Ectodermal cell (in vitro differentiated cells): Measurements from ENCODE around the gene GDAP1L1.

Source experiments
- H3K27ac ChIP-seq: 2 replicates; pipeline ENCODE4 v1.7.0; 2013; ENCODE audit warnings: mild to moderate bottlenecking, low read depth, low read length; ENCODE audit not compliant: insufficient read depth, poor library complexity, severe bottlenecking
- H3K27me3 ChIP-seq: 2 replicates; pipeline ENCODE4 v1.7.0; 2013; ENCODE audit warnings: mild to moderate bottlenecking, low read length; ENCODE audit not compliant: insufficient read depth, control insufficient read depth, poor library complexity, severe bottlenecking
- H3K36me3 ChIP-seq: one replicate; pipeline ENCODE4 v1.7.0; 2013; ENCODE audit warnings: low read length; ENCODE audit not compliant: control insufficient read depth, insufficient read depth
- H3K4me1 ChIP-seq: one replicate; pipeline ENCODE4 v1.7.0; 2013; ENCODE audit warnings: low read length; ENCODE audit not compliant: control insufficient read depth, insufficient read depth
- H3K4me3 ChIP-seq: 2 replicates; pipeline ENCODE4 v1.7.0; 2013; ENCODE audit warnings: low read depth, low read length, control low read depth; ENCODE audit not compliant: insufficient read depth
- H3K9me3 ChIP-seq: 2 replicates; pipeline ENCODE4 v1.7.0; 2013; ENCODE audit warnings: mild to moderate bottlenecking, low read length, moderate library complexity; ENCODE audit not compliant: control insufficient read depth
- WGBS, 2 experiments: methylation state at CpG; one replicate each; pipeline ENCODE4 v1.1.7; 2013; ENCODE audit warnings: missing lambda C conversion rate in 2 of 2; 5-methylcytosine and 5-hydroxymethylcytosine counted together

The GDAP1L1 gene

DNA sequence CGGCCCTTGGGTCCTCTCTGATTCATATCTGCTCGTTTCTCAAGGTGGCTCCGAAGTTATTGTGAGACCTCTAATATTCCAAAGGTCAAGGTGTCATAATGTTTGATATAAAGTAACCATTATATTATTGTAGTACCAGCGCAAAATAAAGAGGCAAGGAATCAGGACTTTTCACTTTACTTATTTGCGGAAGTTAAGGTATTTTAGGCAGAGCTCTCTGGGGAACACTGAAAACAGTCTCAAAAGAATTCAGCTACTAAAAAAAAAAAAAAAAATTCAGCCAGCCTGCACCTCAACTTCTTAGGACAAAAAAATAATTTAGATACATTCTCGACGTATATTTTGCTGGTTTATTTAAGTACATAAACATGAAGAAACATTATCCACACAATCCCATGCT, 38.9 kb upstream of the GDAP1L1 start:
- H3K27ac ChIP-seq, result no peak overlapping the region
- WGBS, 2 experiments, result 79 to 91% methylated on average over 5 to 7 of the region's 7 CpGs
- no peaks in the 10 kb centered on the region for H3K9me3 ChIP-seq
- H3K4me1 ChIP-seq, result peaks cover 4% of the 10 kb centered on the region
- no peaks in the 10 kb centered on the region for H3K27me3 ChIP-seq
- H3K36me3 ChIP-seq, result peaks cover 13% of the 10 kb centered on the region
- H3K4me3 ChIP-seq, result no peak overlapping the region

DNA sequence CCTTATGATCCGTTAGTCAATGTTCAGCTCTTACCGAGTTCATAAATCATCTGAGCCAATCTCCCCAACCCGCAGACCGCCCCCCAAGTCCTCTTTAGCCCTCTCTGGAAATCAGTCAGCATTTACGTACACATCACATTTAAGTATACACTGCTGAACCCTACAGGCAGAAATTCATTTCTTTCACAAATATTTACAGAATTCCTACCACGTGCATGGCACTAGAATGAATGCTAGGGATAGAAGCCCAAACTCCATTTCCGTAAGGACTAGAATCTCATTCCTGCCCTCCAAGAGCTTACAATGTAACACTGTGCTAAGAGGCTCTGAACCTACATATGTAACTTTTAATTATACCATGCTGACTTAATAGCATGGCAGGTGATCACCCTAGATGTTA, 38.3 kb upstream of the GDAP1L1 start:
- WGBS, 2 experiments, result 73 to 75% methylated on average over 7 of the region's 7 CpGs
- Histone ChIP-seq H3K4me1 (peaks cover 4% of the 10 kb centered on the region), H3K9me3 (no peaks in the 10 kb centered on the region), H3K36me3 (peaks cover 13% of the 10 kb centered on the region), H3K27me3 (no peaks in the 10 kb centered on the region), H3K27ac (no peak overlapping the region), H3K4me3 (peak overlapping the region; percentile 60)

DNA sequence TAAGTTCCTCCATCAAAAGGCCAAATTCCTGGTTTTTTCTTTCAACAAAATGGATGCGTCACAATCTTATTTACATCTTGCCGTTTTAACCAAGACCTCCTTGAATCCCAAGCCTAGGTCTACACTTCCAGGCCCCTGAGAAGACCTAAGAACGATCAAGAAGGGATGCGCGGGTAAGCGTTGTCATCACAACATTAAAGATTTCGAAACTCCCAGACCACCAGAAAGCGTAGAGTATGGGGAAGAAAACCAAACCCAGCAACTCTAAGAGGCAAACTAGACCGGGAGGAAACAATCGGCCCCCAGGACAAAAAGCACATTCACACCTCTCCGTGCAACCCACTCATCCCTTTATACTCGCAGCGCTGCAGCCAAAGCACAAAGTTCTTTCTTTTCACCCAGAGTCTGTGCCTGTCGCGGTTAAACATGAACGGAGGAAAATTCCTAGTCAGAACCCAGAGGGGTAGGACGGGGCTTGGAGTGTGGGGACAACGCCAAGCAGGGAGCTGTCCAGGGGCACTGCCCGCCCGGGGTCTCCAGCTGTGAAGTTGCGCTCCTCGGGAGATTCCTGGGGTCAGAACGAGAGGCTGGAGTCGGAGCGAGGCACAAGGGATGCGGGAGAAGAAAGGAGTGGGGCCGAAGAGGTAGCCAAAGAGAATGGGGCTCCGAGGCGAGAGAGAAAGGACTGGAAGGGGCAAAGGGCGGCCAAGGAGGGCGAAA, 37.3 kb upstream of the GDAP1L1 start:
- peaks cover 4% of the 10 kb centered on the region for H3K4me1 ChIP-seq
- H3K9me3 ChIP-seq, result no peaks in the 10 kb centered on the region
- peaks cover 6% of the 10 kb centered on the region for H3K36me3 ChIP-seq
- 0 to 1% methylated on average over 31 of the region's 31 CpGs for WGBS, 2 experiments
- H3K27ac ChIP-seq, result peak overlapping the region; percentile 95
- H3K4me3 ChIP-seq, result peak overlapping the region; percentile 60
- H3K27me3 ChIP-seq, result no peaks in the 10 kb centered on the region

DNA sequence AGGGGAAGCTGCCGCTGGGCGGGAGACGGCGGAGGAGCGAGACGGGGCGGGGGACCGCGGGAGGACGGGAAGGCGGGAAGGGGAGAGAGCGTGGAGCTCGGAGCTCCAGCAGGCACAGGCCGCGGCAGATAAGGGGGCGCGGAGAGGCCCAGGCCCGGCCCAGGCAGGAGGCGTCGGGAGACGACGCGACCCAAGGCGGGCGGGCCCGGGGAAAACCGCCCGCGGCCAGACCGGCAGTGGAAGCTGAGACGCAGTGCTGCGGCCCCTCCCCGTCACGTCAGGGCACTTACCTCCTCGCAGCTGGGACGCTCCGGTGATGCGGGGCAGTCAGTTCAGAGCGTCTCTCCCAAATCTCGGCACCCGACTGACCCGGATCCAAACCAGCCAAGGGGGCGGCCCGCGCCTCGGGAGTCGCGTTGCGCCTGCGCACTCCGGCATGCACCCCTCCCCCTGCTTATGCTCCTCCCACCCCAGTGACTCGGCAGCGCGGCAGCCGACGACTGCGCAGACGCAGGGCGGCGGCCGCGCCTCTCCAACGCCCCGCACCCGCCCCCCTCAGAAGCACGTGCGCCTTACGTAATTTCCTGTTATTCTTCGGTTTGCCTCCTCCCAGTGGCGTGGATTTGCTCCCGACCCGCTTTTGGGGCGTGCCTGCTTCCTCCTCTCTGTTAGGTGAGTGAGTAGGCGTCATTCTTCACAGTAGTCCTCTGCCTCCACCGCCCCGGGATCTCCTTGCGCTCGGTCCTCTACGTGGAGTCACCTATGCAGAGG, 36.5 kb upstream of the GDAP1L1 start, which contains the start of gene OSER1:
Gene OSER1, minus strand, starts transcription at position 366 of the 771 bp plus-strand sequence. CDS start 3,814 bp downstream, outside the sequence.
- H3K27me3 ChIP-seq, result no peaks in the 10 kb centered on the region
- peak within 1 kb of the TSS; percentile 60 for H3K4me3 ChIP-seq
- WGBS, 2 experiments, result 0% methylated on average over 79 of the region's 79 CpGs

DNA sequence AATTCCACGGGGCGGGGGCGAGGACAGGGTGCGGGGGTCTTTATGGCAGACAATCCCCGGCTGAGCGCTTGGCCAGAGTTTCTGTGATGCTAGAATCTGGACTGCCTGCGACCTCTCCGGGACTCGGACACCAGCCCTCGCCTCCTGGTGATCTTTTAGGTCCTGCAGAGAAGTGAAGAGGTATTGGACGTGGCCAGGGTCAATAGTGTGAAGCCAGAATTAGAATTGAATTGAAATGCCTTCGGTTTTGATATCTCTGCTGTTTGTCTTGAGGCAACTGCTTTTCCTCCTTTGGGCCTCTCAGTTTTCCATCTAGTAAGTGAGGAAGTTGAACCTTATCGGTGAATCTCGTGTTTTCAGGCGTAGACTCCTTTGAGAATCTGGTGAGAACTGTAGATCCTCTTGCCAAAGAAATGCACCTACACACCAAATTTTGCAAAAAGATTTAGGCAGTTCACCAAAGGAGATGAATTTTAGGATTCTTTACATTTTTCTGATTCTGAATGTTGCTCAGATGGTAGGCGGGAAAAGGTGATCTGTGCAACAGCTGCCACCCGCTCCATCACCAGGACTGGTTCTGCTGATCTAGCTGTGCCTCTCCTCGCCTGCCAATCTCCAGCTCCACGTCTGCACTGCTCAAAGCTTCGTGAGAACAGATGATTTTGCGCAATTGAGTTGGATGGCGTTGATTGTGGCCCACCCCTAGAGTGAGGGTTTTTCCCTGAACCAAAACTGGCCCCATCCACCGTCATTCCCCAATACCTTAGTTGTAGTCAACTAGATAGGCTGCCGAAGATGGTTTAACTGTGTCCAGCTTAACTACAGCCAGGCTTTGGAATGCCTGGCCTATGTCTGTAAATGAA, 35.7 kb upstream of the GDAP1L1 start:
- Histone ChIP-seq H3K4me3 (peak overlapping the region; percentile 60), H3K9me3 (no peaks in the 10 kb centered on the region), H3K27me3 (no peaks in the 10 kb centered on the region), H3K36me3 (no peaks in the 10 kb centered on the region), H3K27ac (peak overlapping the region; percentile 95), H3K4me1 (peaks cover 4% of the 10 kb centered on the region)
- WGBS, 2 experiments, result 26 to 28% methylated on average over 24 of the region's 24 CpGs

More for the DNA sequence above, 36.5 kb upstream of the GDAP1L1 start, which contains the start of gene OSER1:
- Histone ChIP-seq H3K36me3 (no peaks in the 10 kb centered on the region), H3K4me1 (peaks cover 4% of the 10 kb centered on the region), H3K9me3 (no peaks in the 10 kb centered on the region), H3K27ac (peak within 1 kb of the TSS; percentile 95)

DNA sequence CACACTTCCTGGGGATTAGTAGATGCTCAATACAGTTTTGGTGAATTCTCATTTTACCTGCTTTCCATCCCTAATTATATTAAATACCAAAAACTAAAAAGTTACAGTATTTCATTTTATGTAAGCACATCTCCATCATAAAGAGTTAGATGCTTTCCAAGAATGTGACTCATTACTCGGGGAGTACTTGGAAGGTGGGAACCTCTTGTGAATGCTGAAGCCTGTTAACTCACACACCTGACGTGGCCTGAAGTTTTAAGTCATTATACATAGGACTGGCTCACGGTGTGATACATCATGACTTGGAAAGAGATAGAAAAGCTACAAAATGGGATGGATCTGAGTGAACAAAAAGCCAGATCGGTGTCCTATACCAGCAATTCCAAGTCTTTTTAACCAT, 34.3 kb upstream of the GDAP1L1 start:
- no peaks in the 10 kb centered on the region for H3K9me3 ChIP-seq
- H3K4me1 ChIP-seq, result peaks cover 4% of the 10 kb centered on the region
- no peaks in the 10 kb centered on the region for H3K36me3 ChIP-seq
- no peak overlapping the region for H3K27ac ChIP-seq
- no peaks in the 10 kb centered on the region for H3K27me3 ChIP-seq
- WGBS, 2 experiments, result 92 to 93% methylated on average over 4 of the region's 4 CpGs
- no peak overlapping the region for H3K4me3 ChIP-seq

DNA sequence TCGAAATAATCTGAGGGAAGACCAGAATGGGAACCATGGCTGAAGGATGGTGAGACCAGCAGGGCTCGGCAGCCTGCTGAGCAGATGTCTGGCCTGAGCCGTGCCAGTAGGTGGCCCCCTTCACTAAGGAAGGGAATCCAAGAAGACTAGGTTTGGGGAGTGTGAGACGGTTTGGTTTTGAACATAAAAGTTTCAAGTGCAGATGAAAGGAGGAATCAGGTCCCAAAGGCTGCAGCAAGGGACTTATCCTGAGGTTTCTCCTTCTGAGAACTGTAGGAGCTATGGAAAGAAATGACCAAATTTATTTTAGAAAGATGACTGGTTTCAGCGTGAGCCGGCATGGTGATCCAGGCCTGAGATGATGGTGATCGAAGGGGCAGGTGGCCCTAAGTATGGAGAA, 32.0 kb upstream of the GDAP1L1 start:
- H3K4me1 ChIP-seq, result no peaks in the 10 kb centered on the region
- H3K27me3 ChIP-seq, result no peaks in the 10 kb centered on the region
- no peak overlapping the region for H3K4me3 ChIP-seq
- WGBS, 2 experiments, result 59 to 62% methylated on average over 7 of the region's 7 CpGs
- no peaks in the 10 kb centered on the region for H3K36me3 ChIP-seq
- no peak overlapping the region for H3K27ac ChIP-seq
- no peaks in the 10 kb centered on the region for H3K9me3 ChIP-seq

DNA sequence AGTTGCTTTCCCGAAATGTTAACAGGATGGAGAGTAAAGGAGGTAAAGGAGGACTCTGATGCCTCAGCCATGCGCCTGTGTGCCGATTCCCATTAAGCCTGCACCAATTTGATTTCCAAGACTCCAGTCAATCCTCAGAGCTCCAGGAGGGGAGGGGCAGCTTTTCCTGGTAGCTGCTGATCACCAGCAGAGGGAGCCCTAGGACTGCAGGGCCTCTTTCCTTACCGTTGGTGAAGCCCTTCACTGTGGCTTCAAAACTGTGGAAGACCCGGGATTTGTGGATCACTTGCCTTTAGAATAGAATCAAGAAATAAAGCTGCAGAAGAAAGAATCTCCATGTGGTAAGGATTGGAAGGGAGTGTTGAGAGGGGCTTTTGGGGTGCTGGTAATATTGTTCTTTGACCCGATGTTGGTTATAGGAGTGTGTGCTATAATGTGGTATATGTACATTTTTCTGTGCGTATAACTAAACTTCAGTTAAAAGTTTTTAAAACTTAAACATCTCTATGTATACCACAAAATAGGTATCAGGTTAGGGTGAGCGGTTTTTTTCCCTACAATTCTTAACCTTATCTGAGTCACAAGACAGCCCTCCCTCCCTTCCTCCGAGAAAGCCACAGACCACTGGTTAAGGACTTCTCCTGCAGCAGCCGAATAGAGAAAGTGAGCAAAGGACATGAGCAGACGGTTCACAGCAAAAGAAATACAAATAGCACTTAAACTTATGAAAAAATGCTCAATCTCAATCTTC, 29.6 kb upstream of the GDAP1L1 start:
- H3K36me3 ChIP-seq, result no peaks in the 10 kb centered on the region
- H3K27ac ChIP-seq, result no peak overlapping the region
- no peak overlapping the region for H3K4me3 ChIP-seq
- WGBS, 2 experiments, result 63 to 64% methylated on average over 10 of the region's 11 CpGs
- no peaks in the 10 kb centered on the region for H3K4me1 ChIP-seq
- H3K27me3 ChIP-seq, result no peaks in the 10 kb centered on the region
- no peaks in the 10 kb centered on the region for H3K9me3 ChIP-seq

DNA sequence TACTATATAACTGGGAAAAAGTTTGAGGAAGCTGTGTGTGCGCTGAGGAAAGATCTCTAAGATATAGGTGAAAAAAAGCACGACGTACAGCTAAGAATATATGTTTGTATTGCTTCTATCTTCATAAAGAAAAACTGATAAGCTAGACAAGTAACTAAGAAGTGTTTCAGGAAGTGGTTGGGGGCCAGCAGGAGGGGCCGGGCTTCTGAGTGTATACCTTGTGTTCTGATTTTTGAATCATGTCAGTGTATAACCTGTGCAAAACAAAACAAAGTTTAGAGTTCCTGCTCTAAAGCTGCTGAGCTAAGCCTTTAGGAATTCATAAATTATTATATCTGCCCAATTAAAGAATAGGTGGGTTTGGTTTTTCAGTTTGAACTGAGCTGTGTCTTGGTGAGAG, 28.7 kb upstream of the GDAP1L1 start:
- H3K27me3 ChIP-seq, result no peaks in the 10 kb centered on the region
- no peak overlapping the region for H3K27ac ChIP-seq
- 92 to 98% methylated on average over 3 to 4 of the region's 4 CpGs for WGBS, 2 experiments
- no peaks in the 10 kb centered on the region for H3K36me3 ChIP-seq
- no peaks in the 10 kb centered on the region for H3K4me1 ChIP-seq
- no peak overlapping the region for H3K4me3 ChIP-seq
- H3K9me3 ChIP-seq, result no peaks in the 10 kb centered on the region
